K562 (cell line): ENCODE measurements around the gene OXSR1. TPM values are rescaled to one million over a fixed set of nuclear protein-coding genes. Genes with fewer than 3 reads are reported as not detected.
A peak's percentile ranks its signal among the peaks of the same experiment; 100 is the strongest.

Experiments
- CC2D1A ChIP-seq: fragments of 450-650 bp; IDR thresholded peaks from 2 replicates; pipeline ENCODE4 v1.6.1; 2017; ENCODE audit warnings: mild to moderate bottlenecking
- GABPB1 ChIP-seq: sonication (generic); formaldehyde crosslinking; IDR thresholded peaks from 2 replicates; pipeline ENCODE4 v1.8.0; 2022; ENCODE audit warnings: mild to moderate bottlenecking, missing genetic modification reagents
- GABPB2 ChIP-seq: fragments of 250-450 bp; sonication (Bioruptor Pico); conservative IDR thresholded peaks from 2 replicates; pipeline ENCODE4 v1.5.1; 2021; ENCODE audit warnings: mild to moderate bottlenecking
- NFE2 ChIP-seq: IDR thresholded peaks from 2 replicates; pipeline ENCODE4 v1.6.1; 2014; ENCODE audit warnings: antibody characterized with exemption, low read depth
- NR3C1 ChIP-seq: sonication (generic); formaldehyde crosslinking; IDR thresholded peaks from 2 replicates; pipeline ENCODE4 v1.8.1; 2022; ENCODE audit warnings: missing genetic modification reagents
- PURB ChIP-seq: sonication (generic); formaldehyde crosslinking; IDR thresholded peaks from 2 replicates; pipeline ENCODE4 v1.9.0; 2021; ENCODE audit warnings: low read depth, mild to moderate bottlenecking, missing genetic modification reagents
- RAD51 ChIP-seq: fragments of 450-650 bp; IDR thresholded peaks from 2 replicates; pipeline ENCODE4 v1.7.1; 2016; ENCODE audit warnings: low read depth, mild to moderate bottlenecking, borderline replicate concordance
- SMARCC2 ChIP-seq: fragments of 450-650 bp; IDR thresholded peaks from 2 replicates; pipeline ENCODE4 v1.6.1; 2017; ENCODE audit warnings: antibody characterized with exemption, moderate library complexity, mild to moderate bottlenecking, low read depth
- SMARCE1 ChIP-seq: fragments of 450-650 bp; IDR thresholded peaks from 2 replicates; pipeline ENCODE4 v1.7.1; 2016; ENCODE audit warnings: mild to moderate bottlenecking
- ZFX ChIP-seq: sonication (generic); formaldehyde crosslinking; IDR thresholded peaks from 2 replicates; pipeline ENCODE4 v1.8.0; 2022; ENCODE audit warnings: mild to moderate bottlenecking, missing genetic modification reagents, moderate library complexity
- ZNF133 ChIP-seq: fragments of 250-450 bp; sonication (Bioruptor Pico); IDR thresholded peaks from 2 replicates; pipeline ENCODE4 v1.4.0; 2020; ENCODE audit warnings: mild to moderate bottlenecking
- ZNF23 ChIP-seq: fragments of 250-450 bp; sonication (Bioruptor Pico); IDR thresholded peaks from 2 replicates; pipeline ENCODE4 v1.4.0; 2020; ENCODE audit warnings: mild to moderate bottlenecking
- ZNF778 ChIP-seq: fragments of 450-650 bp; formaldehyde crosslinking; IDR thresholded peaks from 2 replicates; pipeline ENCODE4 v1.4.0; 2020; ENCODE audit warnings: mild to moderate bottlenecking, moderate library complexity
- polyA plus RNA-seq, 8 experiments: library from polyadenylated mRNA; depleted of rRNA in 4 of 8; stranded (reverse) in 5 of 8; unstranded in 3 of 8; fragments of >200 nt; fragmentation: Nextera tagmentation in 2 of 8; fragmentation: Illumina TruSeq in 1 of 8; extraction: Ambion mirVana in 2 of 8; extraction: Trizol in 1 of 8; gene quantifications; 2 replicates each; pipeline versions ENCODE4 v1.2.1 to v1.2.3, GENCODE V29; 2011 to 2014; ENCODE audit warnings: inconsistent platforms in 1 of 8, missing spikeins in 1 of 8
- total RNA-seq, 7 experiments: library from RNA; depleted of rRNA in 6 of 7; stranded (reverse); fragments of >200 nt in 6 of 7; fragmentation: Illumina TruSeq in 2 of 7; extraction: Trizol in 2 of 7; gene quantifications; 2 replicates each; pipeline versions ENCODE4 v1.2.1 to v1.2.3, GENCODE V29; 2011 to 2021; ENCODE audit warnings: low replicate concordance in 1 of 7
- TF ChIP-seq, protein P1 (sequence below): sonication (generic); formaldehyde crosslinking; IDR thresholded peaks from 2 replicates; pipeline ENCODE4 v1.5.0; 2020; ENCODE audit warnings: missing genetic modification reagents
- TF ChIP-seq, protein P2 (sequence below): fragments of 250-450 bp; sonication (Bioruptor Pico); IDR thresholded peaks from 2 replicates; pipeline ENCODE4 v1.5.0; 2020; ENCODE audit warnings: mild to moderate bottlenecking
- TF ChIP-seq, protein P3 (sequence below): sonication (generic); formaldehyde crosslinking; IDR thresholded peaks from 2 replicates; pipeline ENCODE4 v1.8.0; 2022; ENCODE audit warnings: missing genetic modification reagents, mild to moderate bottlenecking, moderate library complexity, borderline replicate concordance
- TF ChIP-seq, protein P4 (sequence below): fragments of 450-650 bp; IDR thresholded peaks from 2 replicates; pipeline ENCODE4 v1.6.1; 2016; ENCODE audit warnings: antibody characterized with exemption
- TF ChIP-seq, protein P5 (sequence below): fragments of 450-650 bp; IDR thresholded peaks from 2 replicates; pipeline ENCODE4 v1.6.1; 2017; ENCODE audit warnings: antibody characterized with exemption
- TF ChIP-seq, protein P6 (sequence below): sonication (generic); formaldehyde crosslinking; IDR thresholded peaks from 2 replicates; pipeline ENCODE4 v1.8.0; 2023; ENCODE audit warnings: mild to moderate bottlenecking, missing genetic modification reagents

The OXSR1 gene
- total and polyA plus RNA-seq, 9 of the 15 experiments (the other 6 are each of a cell fraction or from before 2014, with no cell fraction given), result 15.7 to 87.6 (median 48.7) TPM

DNA sequence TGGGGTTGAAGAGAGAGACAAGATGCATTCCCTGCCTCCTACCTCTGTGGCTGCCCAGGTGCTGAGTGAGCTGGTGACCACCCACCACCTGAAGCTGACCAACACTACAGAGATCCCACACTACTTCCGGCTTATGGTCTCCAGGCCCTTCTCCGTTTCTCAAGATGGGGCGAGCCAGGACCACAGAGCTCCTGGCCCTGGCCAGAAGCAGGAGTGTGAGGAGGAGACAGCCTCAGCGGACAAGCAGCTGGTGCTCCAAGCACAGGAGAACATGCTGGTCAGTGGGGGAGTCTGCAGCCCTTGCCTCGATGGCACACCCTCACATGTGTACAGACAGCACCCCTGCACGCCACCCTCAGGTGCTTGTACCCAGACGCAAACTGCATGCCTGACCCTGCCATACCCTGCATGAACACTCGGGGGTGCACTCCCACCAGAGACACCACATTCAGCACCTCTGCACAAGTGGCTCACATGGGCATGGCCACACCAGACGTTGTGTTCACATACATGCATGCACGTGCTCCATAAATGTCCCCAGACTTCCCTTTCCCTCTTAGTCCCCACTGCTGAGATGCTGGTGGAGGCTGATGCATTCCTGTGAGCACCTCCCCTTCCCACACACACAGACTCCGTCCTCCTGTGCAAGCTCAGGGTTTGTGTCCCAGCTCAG lies 47.5 kb upstream of the OXSR1 start (continued):
- TF ChIP-seq, protein P1, sequence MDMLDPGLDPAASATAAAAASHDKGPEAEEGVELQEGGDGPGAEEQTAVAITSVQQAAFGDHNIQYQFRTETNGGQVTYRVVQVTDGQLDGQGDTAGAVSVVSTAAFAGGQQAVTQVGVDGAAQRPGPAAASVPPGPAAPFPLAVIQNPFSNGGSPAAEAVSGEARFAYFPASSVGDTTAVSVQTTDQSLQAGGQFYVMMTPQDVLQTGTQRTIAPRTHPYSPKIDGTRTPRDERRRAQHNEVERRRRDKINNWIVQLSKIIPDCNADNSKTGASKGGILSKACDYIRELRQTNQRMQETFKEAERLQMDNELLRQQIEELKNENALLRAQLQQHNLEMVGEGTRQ, result no peak
- TF ChIP-seq GABPB1 (CRISPR knock-in tag) (0 out of 2 replicates have a peak, but pooled peaks have one; percentile 33), RAD51 (no peak), ZFX (no peak), SMARCC2 (no peak), ZNF133 (CRISPR knock-in tag) (no peak), ZNF23 (CRISPR knock-in tag) (no peak), GABPB2 (CRISPR knock-in tag) (no peak), ZNF778 (CRISPR knock-in tag) (no peak), NR3C1 (no peak), CC2D1A (peak; percentile 64; the same call in 1 of the 2 replicates), NFE2 (no peak), PURB (no peak), SMARCE1 (no peak)
- TF ChIP-seq, protein P2, sequence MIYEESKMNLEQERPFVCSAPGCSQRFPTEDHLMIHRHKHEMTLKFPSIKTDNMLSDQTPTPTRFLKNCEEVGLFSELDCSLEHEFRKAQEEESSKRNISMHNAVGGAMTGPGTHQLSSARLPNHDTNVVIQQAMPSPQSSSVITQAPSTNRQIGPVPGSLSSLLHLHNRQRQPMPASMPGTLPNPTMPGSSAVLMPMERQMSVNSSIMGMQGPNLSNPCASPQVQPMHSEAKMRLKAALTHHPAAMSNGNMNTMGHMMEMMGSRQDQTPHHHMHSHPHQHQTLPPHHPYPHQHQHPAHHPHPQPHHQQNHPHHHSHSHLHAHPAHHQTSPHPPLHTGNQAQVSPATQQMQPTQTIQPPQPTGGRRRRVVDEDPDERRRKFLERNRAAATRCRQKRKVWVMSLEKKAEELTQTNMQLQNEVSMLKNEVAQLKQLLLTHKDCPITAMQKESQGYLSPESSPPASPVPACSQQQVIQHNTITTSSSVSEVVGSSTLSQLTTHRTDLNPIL (CRISPR knock-in tag), result no peak
- TF ChIP-seq, protein P3, sequence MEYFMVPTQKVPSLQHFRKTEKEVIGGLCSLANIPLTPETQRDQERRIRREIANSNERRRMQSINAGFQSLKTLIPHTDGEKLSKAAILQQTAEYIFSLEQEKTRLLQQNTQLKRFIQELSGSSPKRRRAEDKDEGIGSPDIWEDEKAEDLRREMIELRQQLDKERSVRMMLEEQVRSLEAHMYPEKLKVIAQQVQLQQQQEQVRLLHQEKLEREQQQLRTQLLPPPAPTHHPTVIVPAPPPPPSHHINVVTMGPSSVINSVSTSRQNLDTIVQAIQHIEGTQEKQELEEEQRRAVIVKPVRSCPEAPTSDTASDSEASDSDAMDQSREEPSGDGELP, result peak; percentile 70; the same call in 1 of the 2 replicates
- TF ChIP-seq, protein P4, sequence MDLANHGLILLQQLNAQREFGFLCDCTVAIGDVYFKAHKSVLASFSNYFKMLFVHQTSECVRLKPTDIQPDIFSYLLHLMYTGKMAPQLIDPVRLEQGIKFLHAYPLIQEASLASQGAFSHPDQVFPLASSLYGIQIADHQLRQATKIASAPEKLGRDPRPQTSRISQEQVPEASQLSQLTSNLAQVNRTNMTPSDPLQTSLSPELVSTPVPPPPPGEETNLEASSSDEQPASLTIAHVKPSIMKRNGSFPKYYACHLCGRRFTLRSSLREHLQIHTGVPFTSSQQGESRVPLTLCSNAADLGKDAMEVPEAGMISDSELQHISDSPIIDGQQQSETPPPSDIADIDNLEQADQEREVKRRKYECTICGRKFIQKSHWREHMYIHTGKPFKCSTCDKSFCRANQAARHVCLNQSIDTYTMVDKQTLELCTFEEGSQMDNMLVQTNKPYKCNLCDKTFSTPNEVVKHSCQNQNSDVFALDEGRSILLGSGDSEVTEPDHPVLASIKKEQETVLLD, result no peak
- TF ChIP-seq, protein P5, sequence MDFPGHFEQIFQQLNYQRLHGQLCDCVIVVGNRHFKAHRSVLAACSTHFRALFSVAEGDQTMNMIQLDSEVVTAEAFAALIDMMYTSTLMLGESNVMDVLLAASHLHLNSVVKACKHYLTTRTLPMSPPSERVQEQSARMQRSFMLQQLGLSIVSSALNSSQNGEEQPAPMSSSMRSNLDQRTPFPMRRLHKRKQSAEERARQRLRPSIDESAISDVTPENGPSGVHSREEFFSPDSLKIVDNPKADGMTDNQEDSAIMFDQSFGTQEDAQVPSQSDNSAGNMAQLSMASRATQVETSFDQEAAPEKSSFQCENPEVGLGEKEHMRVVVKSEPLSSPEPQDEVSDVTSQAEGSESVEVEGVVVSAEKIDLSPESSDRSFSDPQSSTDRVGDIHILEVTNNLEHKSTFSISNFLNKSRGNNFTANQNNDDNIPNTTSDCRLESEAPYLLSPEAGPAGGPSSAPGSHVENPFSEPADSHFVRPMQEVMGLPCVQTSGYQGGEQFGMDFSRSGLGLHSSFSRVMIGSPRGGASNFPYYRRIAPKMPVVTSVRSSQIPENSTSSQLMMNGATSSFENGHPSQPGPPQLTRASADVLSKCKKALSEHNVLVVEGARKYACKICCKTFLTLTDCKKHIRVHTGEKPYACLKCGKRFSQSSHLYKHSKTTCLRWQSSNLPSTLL, result no peak
- TF ChIP-seq, protein P6, sequence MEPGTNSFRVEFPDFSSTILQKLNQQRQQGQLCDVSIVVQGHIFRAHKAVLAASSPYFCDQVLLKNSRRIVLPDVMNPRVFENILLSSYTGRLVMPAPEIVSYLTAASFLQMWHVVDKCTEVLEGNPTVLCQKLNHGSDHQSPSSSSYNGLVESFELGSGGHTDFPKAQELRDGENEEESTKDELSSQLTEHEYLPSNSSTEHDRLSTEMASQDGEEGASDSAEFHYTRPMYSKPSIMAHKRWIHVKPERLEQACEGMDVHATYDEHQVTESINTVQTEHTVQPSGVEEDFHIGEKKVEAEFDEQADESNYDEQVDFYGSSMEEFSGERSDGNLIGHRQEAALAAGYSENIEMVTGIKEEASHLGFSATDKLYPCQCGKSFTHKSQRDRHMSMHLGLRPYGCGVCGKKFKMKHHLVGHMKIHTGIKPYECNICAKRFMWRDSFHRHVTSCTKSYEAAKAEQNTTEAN, result no peak
